ENCODE measurements around the gene EML1. TPM values are rescaled to one million over a fixed set of nuclear protein-coding genes. Genes with fewer than 3 reads are reported as not detected.

The EML1 gene
- 11.8 and 14.2 TPM in 2 replicates for polyA plus RNA-seq (2011; rRNA removed)
- polyA minus RNA-seq (2011; rRNA and poly(A)+ RNA removed), result 20.5 and 48.5 TPM in 2 replicates

- no peak for TF ChIP-seq CTCF (IDR thresholded peaks at IDR 0.05; ENCODE audit: insufficient read depth, low read depth, low read length)
- POLR2A ChIA-PET, result no interaction called here
These were observed at the start of gene EML1 for GRCh38 chr14:99793213-99794150. Gene EML1, plus strand, starts transcription at chr14:99793413. Its CDS starts 64 bp downstream, at chr14:99793477.

GRCh38 chr14:99744199-99744872 is 48.9 kb upstream of the EML1 start:
- POLR2A ChIA-PET, result no interaction called here
- no peaks in the 10 kb centered on the region for H3K36me3 ChIP-seq (ENCODE audit: control insufficient read depth, insufficient read depth, low read length)
- no peak overlapping the region for H3K4me3 ChIP-seq (ENCODE audit: low read depth, low read length)
- DNase-seq (ENCODE audit: low read depth), result no peak
- CTCF ChIA-PET, result interaction anchor here (0.7 to 1.3 kb wide), 4 partner anchors 14 to 154 kb away, joined by 3 to 9 read pairs (median 4); no protein-coding TSS in a partner anchor
- H3K27me3 ChIP-seq (ENCODE audit: control insufficient read depth, insufficient read depth, low read length), result no peaks in the 10 kb centered on the region
- TF ChIP-seq CTCF (IDR thresholded peaks at IDR 0.05; ENCODE audit: insufficient read depth, low read depth, low read length), result no peak

More at GRCh38 chr14:99793213-99794150, at the start of gene EML1:
- no peak for DNase-seq (ENCODE audit: low read depth)
- H3K27me3 ChIP-seq (ENCODE audit: control insufficient read depth, insufficient read depth, low read length), result no peaks in the 10 kb centered on the region
- CTCF ChIA-PET, result interaction anchor here (0.7 to 5.7 kb wide), 5 partner anchors 20 to 92 kb away, joined by 3 to 38 read pairs (median 4); no protein-coding TSS in a partner anchor
- H3K4me3 ChIP-seq (ENCODE audit: low read depth, low read length), result peak within 1 kb of the TSS; percentile 55
- H3K36me3 ChIP-seq (ENCODE audit: control insufficient read depth, insufficient read depth, low read length), result no peaks in the 10 kb centered on the region

- no peak overlapping the region for H3K4me3 ChIP-seq (ENCODE audit: low read depth, low read length)
- POLR2A ChIA-PET, result no interaction called here
- no peak for DNase-seq (ENCODE audit: low read depth)
- CTCF ChIA-PET, result interaction anchor here (1.3 kb wide), 1 partner anchor 14 kb away, joined by 9 read pairs; no protein-coding TSS in a partner anchor
- H3K36me3 ChIP-seq (ENCODE audit: control insufficient read depth, insufficient read depth, low read length), result no peaks in the 10 kb centered on the region
- no peaks in the 10 kb centered on the region for H3K27me3 ChIP-seq (ENCODE audit: control insufficient read depth, insufficient read depth, low read length)
- TF ChIP-seq CTCF (IDR thresholded peaks at IDR 0.05; ENCODE audit: insufficient read depth, low read depth, low read length), result no peak
These were observed 48.4 kb upstream of the EML1 start for GRCh38 chr14:99744873-99745224.

GRCh38 chr14:99745307-99745951 is 47.8 kb upstream of the EML1 start:
- DNase-seq (ENCODE audit: low read depth), result peak; percentile 77
- no peak for TF ChIP-seq CTCF (IDR thresholded peaks at IDR 0.05; ENCODE audit: insufficient read depth, low read depth, low read length)
- Histone ChIP-seq H3K36me3 (ENCODE audit: control insufficient read depth, insufficient read depth, low read length) (no peaks in the 10 kb centered on the region), H3K4me3 (ENCODE audit: low read depth, low read length) (no peak overlapping the region), H3K27me3 (ENCODE audit: control insufficient read depth, insufficient read depth, low read length) (no peaks in the 10 kb centered on the region)
- ChIA-PET POLR2A (no interaction called here), CTCF (interaction anchor here (1.3 kb wide), 1 partner anchor 15 kb away, joined by 9 read pairs; no protein-coding TSS in a partner anchor)
